Left lung (tissue), 10 donors: ENCODE data around the gene MRPS18A. TPM values are rescaled to one million over a fixed set of nuclear protein-coding genes. Genes with fewer than 3 reads are reported as not detected.
A peak's percentile ranks its signal among the peaks of the same experiment; 100 is the strongest.

Source experiments
- ATAC-seq: fragments of 200-7000 bp; cut with Tn5 transposase; one replicate; pipeline ENCODE4 v1.9.1; 2020; ENCODE audit warnings: moderate library complexity
- DNase-seq, 4 donors: peaks; one replicate each; pipeline ENCODE4 v3.0.0-alpha.2; 2013 to 2020
- H3K27ac ChIP-seq, 2 donors: fragments of 200-600 bp; sonication (generic) in 1 of 2; one replicate each; pipeline versions ENCODE4 v1.5.0 to v1.8.0; 2020 to 2021
- H3K27me3 ChIP-seq, 2 donors: fragments of 200-600 bp; sonication (generic) in 1 of 2; one replicate each; pipeline versions ENCODE4 v1.5.0 to v1.8.0; 2020 to 2021
- H3K36me3 ChIP-seq, 2 donors: fragments of 200-600 bp; sonication (generic) in 1 of 2; one replicate each; pipeline versions ENCODE4 v1.5.0 to v1.8.0; 2020 to 2021
- H3K4me1 ChIP-seq, 2 donors: fragments of 200-600 bp; one replicate each; pipeline ENCODE4 v1.8.0; 2021
- H3K4me3 ChIP-seq, 2 donors: fragments of 200-600 bp; sonication (generic) in 1 of 2; one replicate each; pipeline versions ENCODE4 v1.5.0 to v1.8.0; 2020 to 2021; ENCODE audit warnings: mild to moderate bottlenecking in 1 of 2
- H3K9me3 ChIP-seq, 2 donors: fragments of 200-600 bp; sonication (generic) in 1 of 2; one replicate each; pipeline versions ENCODE4 v1.5.0 to v1.8.0; 2020 to 2021
- intact Hi-C, 2 donors: fragments of 100-400 bp; cut with DNase I; formaldehyde crosslinking; loops; one replicate each; pipeline versions ENCODE4 v1.11.2 to v1.14.2; 2022
- polyA plus RNA-seq, 6 donors: library from polyadenylated mRNA; unstranded; fragments of 120-200 nt; gene quantifications; one replicate each; pipeline ENCODE4 v1.2.1, GENCODE V29; 2013; ENCODE audit not compliant: insufficient read length in 6 of 6
- total RNA-seq, 2 donors: library from RNA; stranded (reverse); fragmentation: NEBNext Ultra II Directional; extraction: Animal tissue kit (Norgen Biotek cat#: 25700); gene quantifications; one replicate each; pipeline ENCODE4 v1.2.1, GENCODE V29; 2021
- TF ChIP-seq, protein P1 (sequence below), 2 donors: fragments of 200-600 bp; sonication (generic) in 1 of 2; IDR thresholded peaks; one replicate each; pipeline versions ENCODE4 v1.5.0 to v1.8.0; 2021; ENCODE audit warnings: antibody characterized with exemption in 2 of 2
- donor health status: DM: no; HTN: yes; CAD: no.
- donor health status: DM: no; HTN: no; CAD: no.

MRPS18A gene
- total and polyA plus RNA-seq, 8 donors: 27.0 to 45.0 (median 38.0) TPM

DNA sequence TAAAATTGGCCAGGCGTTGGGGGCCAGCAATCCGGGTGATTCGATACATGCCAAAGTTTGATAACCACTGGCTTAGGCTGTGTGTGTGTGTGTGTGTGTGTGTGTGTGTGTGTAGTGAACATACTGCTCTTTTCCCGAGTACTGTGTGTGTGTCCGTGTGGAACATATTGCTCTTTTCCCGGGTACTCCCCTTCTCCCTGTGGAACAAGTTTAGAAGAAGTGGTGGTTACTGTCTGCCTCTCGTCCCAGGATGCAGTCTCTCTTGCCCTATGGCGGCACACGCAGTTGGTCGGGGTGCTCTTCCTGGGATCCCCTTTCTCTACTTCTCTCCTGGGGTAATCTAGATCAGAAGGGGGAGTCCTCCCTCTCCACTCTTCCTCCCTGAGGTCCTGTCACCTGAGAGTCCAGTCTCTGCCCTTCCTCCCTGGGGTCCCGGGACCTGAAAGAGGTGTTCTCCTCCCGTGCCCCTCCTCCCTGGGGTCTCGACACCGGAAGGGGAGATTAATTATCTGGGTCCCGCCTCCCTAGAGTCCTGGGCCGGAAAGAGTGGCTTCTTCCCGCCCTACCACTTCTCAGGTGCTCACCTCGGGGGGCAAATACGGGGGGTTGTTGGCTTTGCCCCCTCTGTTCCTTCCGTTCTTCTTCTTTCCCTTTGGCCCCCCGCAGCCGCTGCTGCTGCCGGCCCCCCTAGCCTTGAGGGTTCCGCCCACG lies 59.0 kb downstream of the MRPS18A start:
- TF ChIP-seq, protein P1, sequence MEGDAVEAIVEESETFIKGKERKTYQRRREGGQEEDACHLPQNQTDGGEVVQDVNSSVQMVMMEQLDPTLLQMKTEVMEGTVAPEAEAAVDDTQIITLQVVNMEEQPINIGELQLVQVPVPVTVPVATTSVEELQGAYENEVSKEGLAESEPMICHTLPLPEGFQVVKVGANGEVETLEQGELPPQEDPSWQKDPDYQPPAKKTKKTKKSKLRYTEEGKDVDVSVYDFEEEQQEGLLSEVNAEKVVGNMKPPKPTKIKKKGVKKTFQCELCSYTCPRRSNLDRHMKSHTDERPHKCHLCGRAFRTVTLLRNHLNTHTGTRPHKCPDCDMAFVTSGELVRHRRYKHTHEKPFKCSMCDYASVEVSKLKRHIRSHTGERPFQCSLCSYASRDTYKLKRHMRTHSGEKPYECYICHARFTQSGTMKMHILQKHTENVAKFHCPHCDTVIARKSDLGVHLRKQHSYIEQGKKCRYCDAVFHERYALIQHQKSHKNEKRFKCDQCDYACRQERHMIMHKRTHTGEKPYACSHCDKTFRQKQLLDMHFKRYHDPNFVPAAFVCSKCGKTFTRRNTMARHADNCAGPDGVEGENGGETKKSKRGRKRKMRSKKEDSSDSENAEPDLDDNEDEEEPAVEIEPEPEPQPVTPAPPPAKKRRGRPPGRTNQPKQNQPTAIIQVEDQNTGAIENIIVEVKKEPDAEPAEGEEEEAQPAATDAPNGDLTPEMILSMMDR (IDR thresholded peaks at IDR 0.05): no peak
- Histone ChIP-seq H3K9me3 (no peaks in the 10 kb centered on the region), H3K4me1 (peaks cover 7 to 40% of the 10 kb centered on the region in 2 donors), H3K36me3 (peaks cover 5 to 27% of the 10 kb centered on the region in 2 donors), H3K4me3 (peak overlapping the region; percentile 78 to 91), H3K27me3 (no peaks in the 10 kb centered on the region), H3K27ac (peak overlapping the region; percentile 93 to 96)
- no peak for ATAC-seq
- intact Hi-C loops: no loop called here
- DNase-seq: peak in 2 of 4 donors; percentile 62 to 64

DNA sequence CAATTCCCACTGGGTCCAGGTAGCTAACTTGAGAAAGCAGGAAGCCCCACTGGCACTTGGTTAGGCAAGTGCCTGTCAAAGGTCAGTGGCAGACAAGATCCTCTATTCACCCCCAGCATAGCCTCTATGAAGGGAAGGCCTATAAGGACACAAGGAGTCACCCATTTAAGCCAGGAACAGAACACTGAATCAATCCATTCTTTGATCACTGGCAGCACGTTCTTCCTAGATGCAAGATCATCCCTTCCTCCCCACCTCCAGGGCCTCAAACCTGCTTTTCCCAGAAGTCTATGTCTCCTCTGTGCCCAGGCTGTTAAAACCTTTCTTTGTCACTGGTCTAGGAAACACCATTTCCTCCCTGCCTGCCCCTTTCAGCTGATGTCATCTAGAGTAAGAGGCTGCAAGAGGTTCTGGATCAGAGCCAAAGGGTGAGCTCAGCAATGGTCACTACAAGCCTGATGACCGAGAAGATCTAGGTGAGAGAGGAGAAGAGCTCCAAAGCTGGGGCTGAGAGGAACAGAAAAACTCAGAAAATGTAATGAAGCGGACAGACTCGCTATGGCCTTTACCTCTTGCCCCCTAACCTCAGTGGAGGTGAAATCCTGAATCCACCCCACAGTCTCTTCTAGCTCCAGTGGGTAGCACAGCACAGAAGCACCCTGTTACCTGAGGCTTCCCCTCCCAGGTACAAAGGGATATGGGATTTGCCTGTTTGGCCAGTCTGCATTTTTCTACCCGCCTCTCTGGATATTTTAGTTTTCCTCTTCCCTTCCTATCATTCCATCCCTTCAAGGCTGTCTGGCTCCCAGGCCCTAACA lies 60.4 kb downstream of the MRPS18A start:
- TF ChIP-seq, protein P1 (IDR thresholded peaks at IDR 0.05): no peak
- H3K27me3 ChIP-seq: no peaks in the 10 kb centered on the region
- peaks cover 7 to 40% of the 10 kb centered on the region in 2 donors for H3K4me1 ChIP-seq
- ATAC-seq: peak; percentile 13
- intact Hi-C loops: no loop called here
- DNase-seq: peak in 3 of 4 donors; percentile 7 to 87 (median 72)
- H3K36me3 ChIP-seq: peaks cover 5 to 40% of the 10 kb centered on the region in 2 donors
- peak overlapping the region in 1 of 2 donors; percentile 91 for H3K4me3 ChIP-seq
- H3K9me3 ChIP-seq: no peaks in the 10 kb centered on the region
- H3K27ac ChIP-seq: peak overlapping the region; percentile 81 to 96

DNA sequence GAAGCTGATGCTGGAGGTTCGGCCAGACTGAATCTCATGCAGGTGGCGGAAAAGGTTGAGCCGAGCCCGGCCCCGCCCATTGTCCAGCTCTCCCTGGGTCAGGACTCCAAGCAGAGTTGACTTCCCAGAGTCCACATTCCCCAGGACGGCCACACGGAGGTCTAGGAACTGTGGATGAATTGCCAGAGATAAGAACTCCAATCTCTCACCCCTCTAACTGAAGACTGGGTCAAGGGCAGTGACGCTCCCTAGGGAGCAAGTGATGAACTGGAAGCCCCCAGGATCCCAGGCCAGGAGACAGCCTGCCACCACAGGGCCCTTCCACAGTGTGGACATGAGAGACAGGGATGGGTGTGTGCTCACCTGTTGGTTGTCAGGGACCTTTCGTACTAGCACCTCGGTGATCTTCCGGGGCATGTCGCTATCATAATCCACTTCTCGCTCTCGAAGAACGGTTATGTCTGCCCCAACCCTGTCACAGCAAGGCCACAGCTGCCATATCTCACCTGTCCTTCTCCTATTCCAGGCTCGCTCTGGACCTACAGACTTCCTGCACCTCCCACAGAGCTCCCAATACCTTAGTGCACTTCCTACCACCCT lies 62.1 kb downstream of the MRPS18A start:
- Histone ChIP-seq H3K4me1 (peaks cover 7 to 33% of the 10 kb centered on the region in 2 donors), H3K4me3 (no peak overlapping the region), H3K36me3 (peaks cover 5 to 57% of the 10 kb centered on the region in 2 donors), H3K27ac (no peak overlapping the region), H3K9me3 (no peaks in the 10 kb centered on the region), H3K27me3 (no peaks in the 10 kb centered on the region)
- ATAC-seq (no peak), DNase-seq (no peak)
- intact Hi-C loops: no loop called here
- TF ChIP-seq, protein P1 (IDR thresholded peaks at IDR 0.05): no peak

DNA sequence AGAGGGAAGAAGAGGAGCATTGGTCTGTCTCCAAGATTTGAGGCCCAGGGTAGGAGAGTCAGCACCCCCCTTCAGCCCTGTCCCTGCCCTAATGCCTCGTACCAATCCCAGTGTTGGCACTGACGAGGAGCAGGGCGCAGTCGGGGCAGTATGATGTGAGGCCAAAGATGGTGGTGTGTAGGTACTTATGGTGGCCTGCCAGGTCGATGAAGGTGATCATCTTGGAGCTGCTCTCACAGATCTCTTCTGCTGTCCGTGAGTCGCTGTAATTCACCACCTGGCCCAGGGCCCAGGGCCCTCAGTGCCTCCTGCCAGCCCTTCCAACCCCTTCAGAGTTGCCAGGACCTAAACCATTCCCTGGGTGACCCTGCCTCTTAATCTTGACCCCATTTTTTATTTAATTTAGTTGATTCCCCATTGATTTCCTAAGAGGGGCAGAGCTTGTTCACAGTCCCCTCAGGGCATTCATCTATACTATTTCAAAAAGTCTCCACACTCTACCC lies 62.8 kb downstream of the MRPS18A start:
- ATAC-seq (no peak), DNase-seq (no peak)
- H3K9me3 ChIP-seq: no peaks in the 10 kb centered on the region
- peaks cover 7 to 27% of the 10 kb centered on the region in 2 donors for H3K4me1 ChIP-seq
- no peak overlapping the region for H3K27ac ChIP-seq
- no peak overlapping the region for H3K4me3 ChIP-seq
- no peaks in the 10 kb centered on the region for H3K27me3 ChIP-seq
- intact Hi-C loops: no loop called here
- H3K36me3 ChIP-seq: peaks cover 5 to 64% of the 10 kb centered on the region in 2 donors
- TF ChIP-seq, protein P1 (IDR thresholded peaks at IDR 0.05): no peak
